Testis (tissue), 2 donors: ENCODE data around the gene SDCCAG8.

Experiments used
- POLR2A ChIP-seq: fragments of 450-650 bp; IDR thresholded peaks from one replicate; pipeline ENCODE4 v1.6.1; 2017; ENCODE audit warnings: antibody characterized with exemption, mild to moderate bottlenecking, moderate library complexity
- TF ChIP-seq, protein P1 (sequence below), 3 experiments: fragments of 450-650 bp in 2 of 3; fragments of 200-600 bp in 1 of 3; sonication (generic) in 1 of 3; IDR thresholded peaks; one replicate each; pipeline ENCODE4 v1.5.1; 2016 to 2019; ENCODE audit warnings: antibody characterized with exemption in 3 of 3, mild to moderate bottlenecking in 2 of 3, moderate library complexity in 1 of 3

GRCh38 chr1:243465081-243465480 is 209.2 kb downstream of the SDCCAG8 start:
- TF ChIP-seq, protein P1, sequence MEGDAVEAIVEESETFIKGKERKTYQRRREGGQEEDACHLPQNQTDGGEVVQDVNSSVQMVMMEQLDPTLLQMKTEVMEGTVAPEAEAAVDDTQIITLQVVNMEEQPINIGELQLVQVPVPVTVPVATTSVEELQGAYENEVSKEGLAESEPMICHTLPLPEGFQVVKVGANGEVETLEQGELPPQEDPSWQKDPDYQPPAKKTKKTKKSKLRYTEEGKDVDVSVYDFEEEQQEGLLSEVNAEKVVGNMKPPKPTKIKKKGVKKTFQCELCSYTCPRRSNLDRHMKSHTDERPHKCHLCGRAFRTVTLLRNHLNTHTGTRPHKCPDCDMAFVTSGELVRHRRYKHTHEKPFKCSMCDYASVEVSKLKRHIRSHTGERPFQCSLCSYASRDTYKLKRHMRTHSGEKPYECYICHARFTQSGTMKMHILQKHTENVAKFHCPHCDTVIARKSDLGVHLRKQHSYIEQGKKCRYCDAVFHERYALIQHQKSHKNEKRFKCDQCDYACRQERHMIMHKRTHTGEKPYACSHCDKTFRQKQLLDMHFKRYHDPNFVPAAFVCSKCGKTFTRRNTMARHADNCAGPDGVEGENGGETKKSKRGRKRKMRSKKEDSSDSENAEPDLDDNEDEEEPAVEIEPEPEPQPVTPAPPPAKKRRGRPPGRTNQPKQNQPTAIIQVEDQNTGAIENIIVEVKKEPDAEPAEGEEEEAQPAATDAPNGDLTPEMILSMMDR (IDR thresholded peaks at IDR 0.05) = no peak
- TF ChIP-seq POLR2A = no peak
